ENCODE results near the gene IMMP1L. TPM values are rescaled to one million over a fixed set of nuclear protein-coding genes. Genes with fewer than 3 reads are reported as not detected.

The IMMP1L gene
- total and polyA plus RNA-seq, 2 of the 8 experiments (the other 6 are each of a cell fraction or from before 2014, with no cell fraction given), result 27.4 to 47.7 TPM

- no peak overlapping the region for H2BK120ac ChIP-seq (replicated peaks; ENCODE audit: low read depth, low read length)
- H3K79me2 ChIP-seq (ENCODE audit: control insufficient read depth in 1 of 2, insufficient read depth in 2 of 2, low read length in 2 of 2), result peaks cover 0 to 55% of the 10 kb centered on the region in 2 experiments; a peak in 2 of 4 replicates
- H2AK5ac ChIP-seq (ENCODE audit: low read depth, low read length), result no peak overlapping the region
- TF ChIP-seq ZNF274 (IDR thresholded peaks at IDR 0.05; ENCODE audit: borderline replicate concordance, extremely low read depth, low read length), result no peak
- no peak for TF ChIP-seq SIRT6 (IDR thresholded peaks at IDR 0.05; ENCODE audit: low read length)
- no peak for TF ChIP-seq CREB1 (IDR thresholded peaks at IDR 0.05)
- TF ChIP-seq MAX (IDR thresholded peaks at IDR 0.05), result no peak
- peak in 2 of 3 experiments; percentile 24 to 32; a peak in 2 of 4 replicates for TF ChIP-seq CTCF (IDR thresholded peaks at IDR 0.05; ENCODE audit: control extremely low read depth in 1 of 3, insufficient read depth in 1 of 3, low read depth in 1 of 3, low read length in 3 of 3)
- no peak for TF ChIP-seq FOSL1 (IDR thresholded peaks at IDR 0.05; ENCODE audit: insufficient read depth, low read depth, low read length)
- TF ChIP-seq TEAD4 (IDR thresholded peaks at IDR 0.05; ENCODE audit: low read depth, low read length), result no peak
- no peak for TF ChIP-seq NANOG (IDR thresholded peaks at IDR 0.05; ENCODE audit: insufficient read depth, low read depth, low read length, poor library complexity, severe bottlenecking)
- TF ChIP-seq BRCA1 (IDR thresholded peaks at IDR 0.05; ENCODE audit: low read depth, low read length), result no peak
- peak; percentile 61 to 68 for TF ChIP-seq RAD21 (IDR thresholded peaks at IDR 0.05 in 1 of 2, conservative IDR thresholded peaks at IDR 0.05 in 1 of 2; ENCODE audit: low read depth in 2 of 2, low read length in 2 of 2)
- H3K36me3 ChIP-seq (ENCODE audit: control insufficient read depth in 2 of 4, insufficient read depth in 4 of 4, low read length in 3 of 4), result no peaks in the 10 kb centered on the region
- H3K9me3 ChIP-seq (ENCODE audit: insufficient read depth in 2 of 2, low read depth in 1 of 2, low read length in 1 of 2), result no peaks in the 10 kb centered on the region
- 64% methylated on average over 1 of the region's 1 CpG; no CpG with 5 or more reads in 1 of the 2 experiments for WGBS, 2 experiments (ENCODE audit: extremely low coverage in 1 of 2, insufficient coverage in 1 of 2, insufficient read length in 1 of 2, insufficient replicate concordance in 2 of 2, low coverage in 1 of 2, low lambda C conversion rate in 2 of 2, missing lambda C conversion rate in 1 of 2)
- DNase-seq (ENCODE audit: low read depth in 1 of 2, low spot score in 2 of 2), result no peak
- no peak overlapping the region for H3K18ac ChIP-seq (ENCODE audit: extremely low read depth, low read length)
- no peak overlapping the region for H4K91ac ChIP-seq (replicated peaks; ENCODE audit: insufficient read length, low read length)
- H2BK15ac ChIP-seq (ENCODE audit: low read length), result no peak overlapping the region
- ChIA-PET CTCF (ENCODE audit: partially characterized antibody) (interaction anchor here (0.6 to 1.4 kb wide), 5 partner anchors 10 to 1854 kb away, joined by 3 to 9 read pairs (median 3); no protein-coding TSS in a partner anchor), POLR2A (ENCODE audit: partially characterized antibody) (no interaction called here)
- peak; percentile 39 for FAIRE-seq
- no peak overlapping the region for H4K5ac ChIP-seq (ENCODE audit: insufficient read length, low read depth, low read length)
- no peak overlapping the region for H2BK20ac ChIP-seq (ENCODE audit: low read length)
- H3K14ac ChIP-seq (ENCODE audit: insufficient read length), result no peak overlapping the region
- no peak overlapping the region for H3K4me3 ChIP-seq (ENCODE audit: extremely low read depth in 1 of 4, insufficient read depth in 2 of 4, low read depth in 3 of 4, low read length in 4 of 4)
- no peak overlapping the region for H2BK5ac ChIP-seq (ENCODE audit: low read depth, low read length)
- no peak overlapping the region for H3K4me2 ChIP-seq (ENCODE audit: insufficient read depth in 1 of 2, low read depth in 2 of 2, low read length in 2 of 2)
- H3K56ac ChIP-seq (replicated peaks; ENCODE audit: insufficient read length, low read depth, low read length), result no peak overlapping the region
- H3K9ac ChIP-seq (replicated peaks in 1 of 4; ENCODE audit: extremely low read depth in 1 of 4, low read depth in 3 of 4, low read length in 3 of 4), result no peak overlapping the region
- no peak overlapping the region for H3K4ac ChIP-seq (replicated peaks; ENCODE audit: insufficient read length, low read depth, low read length)
- H4K20me1 ChIP-seq (replicated peaks in 1 of 2; ENCODE audit: control insufficient read depth in 1 of 2, insufficient read depth in 2 of 2, low read length in 2 of 2), result no peaks in the 10 kb centered on the region
- H3K23ac ChIP-seq (ENCODE audit: insufficient read length), result no peak overlapping the region
- H3K79me1 ChIP-seq (ENCODE audit: low read depth, low read length), result no peaks in the 10 kb centered on the region; the same call in 1 of the 2 replicates
- no peaks in the 10 kb centered on the region for H3K27me3 ChIP-seq (replicated peaks in 1 of 4; ENCODE audit: control insufficient read depth in 3 of 4, extremely low read depth in 1 of 4, insufficient read depth in 3 of 4, low read length in 3 of 4)
- H3K27ac ChIP-seq (ENCODE audit: low read depth, low read length), result no peak overlapping the region
- H4K8ac ChIP-seq (ENCODE audit: extremely low read depth, insufficient read depth, low read length), result no peak overlapping the region
- no peak overlapping the region for H2BK12ac ChIP-seq (ENCODE audit: low read depth, low read length)
- no peak overlapping the region for H2AFZ ChIP-seq (ENCODE audit: low read length)
- peaks cover 0 to 6% (median 0%) of the 10 kb centered on the region in 4 experiments; a peak in 2 of 7 replicates for H3K4me1 ChIP-seq (replicated peaks in 1 of 4; ENCODE audit: control insufficient read depth in 3 of 4, insufficient read depth in 4 of 4, low read length in 3 of 4)
- H3K23me2 ChIP-seq (ENCODE audit: low read depth, low read length), result no peaks in the 10 kb centered on the region
Observed at GRCh38 chr11:31487848-31488247, 21.6 kb downstream of the IMMP1L start.

Measured in H1 (cell line).